HL-60 (cell line): Measurements from ENCODE around the gene NOA1.
"Not testable (repeated sequence)": the region's sequence is repeated elsewhere in the genome, so short reads cannot be mapped to it uniquely, and the experiment has no call there.

Experiments used
- DNase-seq, 2 experiments: peaks; one replicate each; pipeline ENCODE4 v3.0.0-alpha.2; 2010 to 2020; ENCODE audit warnings: low read depth in 1 of 2, low spot score in 1 of 2
- H3K27ac ChIP-seq: fragments of 250-450 bp; sonication (Bioruptor Pico); replicated peaks from 2 replicates; pipeline ENCODE4 v1.5.1; 2020; ENCODE audit warnings: mild to moderate bottlenecking, moderate library complexity
- H3K27me3 ChIP-seq: fragments of 250-450 bp; sonication (Bioruptor Pico); 2 replicates; pipeline ENCODE4 v1.5.1; 2021; ENCODE audit warnings: mild to moderate bottlenecking, moderate library complexity; ENCODE audit not compliant: insufficient read depth, poor library complexity, severe bottlenecking
- H3K4me3 ChIP-seq: replicated peaks from 2 replicates; pipeline ENCODE4 v1.5.1; 2011; ENCODE audit warnings: mild to moderate bottlenecking, control low read depth, low read length; ENCODE audit not compliant: insufficient read depth
- GABPA ChIP-seq: IDR thresholded peaks from 2 replicates; pipeline ENCODE4 v1.6.1; 2012; ENCODE audit warnings: low read depth
- POLR2AphosphoS5 ChIP-seq: IDR thresholded peaks from 2 replicates; pipeline ENCODE4 v1.6.1; 2012; ENCODE audit warnings: low read depth
- SPI1 ChIP-seq: IDR thresholded peaks from 2 replicates; pipeline ENCODE4 v1.6.1; 2012; ENCODE audit warnings: low read depth, mild to moderate bottlenecking, borderline replicate concordance
- TF ChIP-seq, protein P1 (sequence below): IDR thresholded peaks from one replicate; pipeline ENCODE4 v1.5.1; 2011; ENCODE audit warnings: low read length, control low read depth, inconsistent platforms; ENCODE audit not compliant: insufficient read depth
- TF ChIP-seq, protein P2 (sequence below): IDR thresholded peaks from 2 replicates; pipeline ENCODE4 v1.6.1; 2012; ENCODE audit warnings: low read depth; ENCODE audit not compliant: insufficient replicate concordance

NOA1 gene

DNA sequence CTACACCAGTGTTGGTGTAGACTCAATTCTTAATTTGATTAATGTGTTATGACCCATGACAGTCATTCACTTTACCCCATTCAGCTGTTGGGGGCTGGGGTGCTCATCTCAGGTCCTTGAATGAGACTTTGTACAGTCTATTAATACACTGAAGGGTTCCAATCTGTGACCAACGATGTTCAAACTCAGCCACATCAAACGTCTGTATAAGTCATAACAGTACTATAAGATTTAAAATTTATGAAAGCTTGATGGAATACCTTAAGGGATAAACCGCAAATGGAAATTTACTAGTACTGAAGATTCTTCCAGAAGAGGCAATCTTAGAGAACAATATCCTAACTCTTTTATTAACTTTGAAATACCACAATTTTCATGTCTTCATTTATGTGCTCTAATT lies 36.0 kb downstream of the NOA1 start:
- no peak for DNase-seq
- H3K27ac ChIP-seq: no peak overlapping the region
- no peak overlapping the region for H3K4me3 ChIP-seq
- TF ChIP-seq SPI1 (no peak), POLR2AphosphoS5 (no peak)
- no peaks in the 10 kb centered on the region for H3K27me3 ChIP-seq

DNA sequence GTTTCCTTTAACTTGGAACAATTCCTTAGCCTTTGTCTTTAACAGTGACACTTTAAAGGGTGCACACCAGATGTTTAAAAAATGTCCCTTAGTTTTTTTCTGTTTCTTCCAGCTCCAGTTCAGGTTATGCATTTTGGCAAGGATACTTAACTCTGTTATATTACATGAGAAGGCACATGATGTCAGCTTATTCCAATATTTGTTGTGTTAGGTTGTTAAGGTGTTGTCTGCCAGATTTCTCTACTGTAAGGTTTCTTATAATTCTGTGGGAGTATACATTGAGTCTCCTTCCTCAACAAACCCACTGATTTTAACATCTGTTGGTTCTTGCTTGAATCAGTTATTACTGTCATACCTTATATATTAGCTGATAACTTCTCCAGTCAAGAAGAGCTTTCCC lies 36.4 kb downstream of the NOA1 start:
- TF ChIP-seq, protein P1, sequence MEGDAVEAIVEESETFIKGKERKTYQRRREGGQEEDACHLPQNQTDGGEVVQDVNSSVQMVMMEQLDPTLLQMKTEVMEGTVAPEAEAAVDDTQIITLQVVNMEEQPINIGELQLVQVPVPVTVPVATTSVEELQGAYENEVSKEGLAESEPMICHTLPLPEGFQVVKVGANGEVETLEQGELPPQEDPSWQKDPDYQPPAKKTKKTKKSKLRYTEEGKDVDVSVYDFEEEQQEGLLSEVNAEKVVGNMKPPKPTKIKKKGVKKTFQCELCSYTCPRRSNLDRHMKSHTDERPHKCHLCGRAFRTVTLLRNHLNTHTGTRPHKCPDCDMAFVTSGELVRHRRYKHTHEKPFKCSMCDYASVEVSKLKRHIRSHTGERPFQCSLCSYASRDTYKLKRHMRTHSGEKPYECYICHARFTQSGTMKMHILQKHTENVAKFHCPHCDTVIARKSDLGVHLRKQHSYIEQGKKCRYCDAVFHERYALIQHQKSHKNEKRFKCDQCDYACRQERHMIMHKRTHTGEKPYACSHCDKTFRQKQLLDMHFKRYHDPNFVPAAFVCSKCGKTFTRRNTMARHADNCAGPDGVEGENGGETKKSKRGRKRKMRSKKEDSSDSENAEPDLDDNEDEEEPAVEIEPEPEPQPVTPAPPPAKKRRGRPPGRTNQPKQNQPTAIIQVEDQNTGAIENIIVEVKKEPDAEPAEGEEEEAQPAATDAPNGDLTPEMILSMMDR: no peak
- no peak for DNase-seq
- Histone ChIP-seq H3K27ac (no peak overlapping the region), H3K27me3 (no peaks in the 10 kb centered on the region), H3K4me3 (no peak overlapping the region)

DNA sequence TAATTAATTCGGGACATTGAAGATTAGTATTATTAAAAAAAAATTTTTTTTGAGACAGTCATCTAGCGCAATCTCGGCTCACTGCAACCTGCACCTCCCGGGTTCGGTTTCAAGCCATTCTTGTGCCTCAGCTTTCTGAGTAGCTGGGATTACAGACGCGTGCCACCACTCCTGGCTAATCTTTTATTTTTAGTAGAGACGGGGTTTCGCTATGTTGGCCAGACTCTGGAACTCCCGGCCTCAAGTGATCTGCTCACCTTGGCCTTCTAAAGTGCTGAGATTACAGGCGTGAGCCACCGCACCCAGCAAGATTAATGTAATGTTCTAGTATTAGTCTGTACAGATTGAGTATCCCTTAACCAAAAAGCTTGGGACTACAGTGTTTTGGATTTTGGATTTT lies 37.0 kb downstream of the NOA1 start:
- DNase-seq: no peak
- Histone ChIP-seq H3K27ac (no peak overlapping the region), H3K4me3 (no peak overlapping the region), H3K27me3 (no peaks in the 10 kb centered on the region)
- no peak for TF ChIP-seq SPI1
- no peak for TF ChIP-seq GABPA
- no peak for TF ChIP-seq POLR2AphosphoS5
- TF ChIP-seq, protein P1: no peak
- TF ChIP-seq, protein P2, sequence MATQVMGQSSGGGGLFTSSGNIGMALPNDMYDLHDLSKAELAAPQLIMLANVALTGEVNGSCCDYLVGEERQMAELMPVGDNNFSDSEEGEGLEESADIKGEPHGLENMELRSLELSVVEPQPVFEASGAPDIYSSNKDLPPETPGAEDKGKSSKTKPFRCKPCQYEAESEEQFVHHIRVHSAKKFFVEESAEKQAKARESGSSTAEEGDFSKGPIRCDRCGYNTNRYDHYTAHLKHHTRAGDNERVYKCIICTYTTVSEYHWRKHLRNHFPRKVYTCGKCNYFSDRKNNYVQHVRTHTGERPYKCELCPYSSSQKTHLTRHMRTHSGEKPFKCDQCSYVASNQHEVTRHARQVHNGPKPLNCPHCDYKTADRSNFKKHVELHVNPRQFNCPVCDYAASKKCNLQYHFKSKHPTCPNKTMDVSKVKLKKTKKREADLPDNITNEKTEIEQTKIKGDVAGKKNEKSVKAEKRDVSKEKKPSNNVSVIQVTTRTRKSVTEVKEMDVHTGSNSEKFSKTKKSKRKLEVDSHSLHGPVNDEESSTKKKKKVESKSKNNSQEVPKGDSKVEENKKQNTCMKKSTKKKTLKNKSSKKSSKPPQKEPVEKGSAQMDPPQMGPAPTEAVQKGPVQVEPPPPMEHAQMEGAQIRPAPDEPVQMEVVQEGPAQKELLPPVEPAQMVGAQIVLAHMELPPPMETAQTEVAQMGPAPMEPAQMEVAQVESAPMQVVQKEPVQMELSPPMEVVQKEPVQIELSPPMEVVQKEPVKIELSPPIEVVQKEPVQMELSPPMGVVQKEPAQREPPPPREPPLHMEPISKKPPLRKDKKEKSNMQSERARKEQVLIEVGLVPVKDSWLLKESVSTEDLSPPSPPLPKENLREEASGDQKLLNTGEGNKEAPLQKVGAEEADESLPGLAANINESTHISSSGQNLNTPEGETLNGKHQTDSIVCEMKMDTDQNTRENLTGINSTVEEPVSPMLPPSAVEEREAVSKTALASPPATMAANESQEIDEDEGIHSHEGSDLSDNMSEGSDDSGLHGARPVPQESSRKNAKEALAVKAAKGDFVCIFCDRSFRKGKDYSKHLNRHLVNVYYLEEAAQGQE: no peak

DNA sequence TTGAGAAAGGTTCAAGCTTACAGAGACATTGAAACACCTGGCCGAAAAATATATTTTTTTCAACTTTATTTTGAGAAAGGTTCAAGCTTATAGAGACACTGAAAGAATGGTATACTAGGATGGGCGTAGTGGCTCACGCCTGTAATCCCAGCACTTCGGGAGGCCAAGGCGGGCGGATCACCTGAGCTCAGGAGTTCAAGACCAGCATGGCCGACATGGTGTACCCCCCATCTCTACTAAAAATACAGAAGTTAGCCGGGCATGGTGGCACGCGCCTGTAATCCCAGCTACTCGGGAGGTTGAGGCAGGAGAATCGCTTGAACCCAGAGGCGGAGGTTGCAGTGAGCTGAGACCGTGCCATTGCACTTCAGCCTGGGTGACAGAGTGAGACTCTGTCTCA lies 37.6 kb downstream of the NOA1 start:
- not testable (repeated sequence) for DNase-seq, H3K4me3 ChIP-seq, H3K27me3 ChIP-seq, H3K27ac ChIP-seq

DNA sequence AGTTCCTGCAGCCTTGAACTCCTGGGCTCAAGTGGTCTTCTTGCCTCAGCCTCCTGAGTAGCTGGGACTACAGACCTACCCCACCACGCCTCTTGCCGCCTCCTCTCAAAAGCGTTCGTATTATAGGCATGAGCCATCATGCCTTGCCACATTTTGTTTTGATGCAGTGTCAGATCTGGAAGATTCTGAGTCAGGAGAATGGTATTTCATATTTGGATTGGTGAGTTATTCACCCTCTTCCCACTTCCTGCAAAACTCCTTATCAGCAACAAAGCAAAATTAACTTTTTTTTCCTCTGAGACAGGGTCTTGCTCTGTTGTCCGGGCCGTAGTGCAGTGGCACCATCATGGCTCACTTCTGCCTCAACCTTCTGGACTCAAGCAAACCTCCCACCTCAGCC lies 40.1 kb downstream of the NOA1 start:
- Histone ChIP-seq H3K4me3 (no peak overlapping the region), H3K27me3 (no peaks in the 10 kb centered on the region), H3K27ac (no peak overlapping the region)
- TF ChIP-seq POLR2AphosphoS5: no peak
- no peak for TF ChIP-seq GABPA
- TF ChIP-seq, protein P1: no peak
- TF ChIP-seq SPI1: no peak
- DNase-seq: no peak

DNA sequence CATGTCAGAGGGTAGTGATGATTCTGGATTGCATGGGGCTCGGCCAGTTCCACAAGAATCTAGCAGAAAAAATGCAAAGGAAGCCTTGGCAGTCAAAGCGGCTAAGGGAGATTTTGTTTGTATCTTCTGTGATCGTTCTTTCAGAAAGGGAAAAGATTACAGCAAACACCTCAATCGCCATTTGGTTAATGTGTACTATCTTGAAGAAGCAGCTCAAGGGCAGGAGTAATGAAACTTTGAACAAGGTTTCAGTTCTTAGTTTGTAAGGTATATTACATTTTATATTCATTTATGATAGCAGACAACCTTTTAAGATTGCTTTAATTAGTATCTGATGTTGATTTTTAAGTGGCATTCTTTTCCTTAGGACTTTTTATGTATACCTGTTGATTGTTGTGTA lies 45.5 kb downstream of the NOA1 start:
- no peak overlapping the region for H3K4me3 ChIP-seq
- TF ChIP-seq POLR2AphosphoS5 (no peak), SPI1 (no peak), GABPA (no peak)
- TF ChIP-seq, protein P1: no peak
- TF ChIP-seq, protein P2: no peak
- no peaks in the 10 kb centered on the region for H3K27me3 ChIP-seq
- no peak overlapping the region for H3K27ac ChIP-seq
- DNase-seq: no peak
